D721Med (cell line): ENCODE results near the gene OLIG1.

Source experiments
- DNase-seq: peaks from one replicate; pipeline ENCODE4 v3.0.0; 2011; ENCODE audit warnings: low spot score; ENCODE audit not compliant: insufficient read length
- FAIRE-seq: peaks from 2 replicates; lab custom pipeline; 2011; peaks lifted over from hg19 to GRCh38; lab: Jason Lieb, UNC
- CTCF ChIP-seq: IDR thresholded peaks from 2 replicates; pipeline ENCODE4 v1.5.1; 2012; ENCODE audit warnings: mild to moderate bottlenecking, control low read depth; ENCODE audit not compliant: insufficient read depth; ENCODE audit errors: missing control alignments

The OLIG1 gene

GRCh38 chr21:33076600-33077329 is 6.8 kb downstream of the OLIG1 start:
- FAIRE-seq (no peak), DNase-seq (no peak)
- no peak for TF ChIP-seq CTCF

DNA sequence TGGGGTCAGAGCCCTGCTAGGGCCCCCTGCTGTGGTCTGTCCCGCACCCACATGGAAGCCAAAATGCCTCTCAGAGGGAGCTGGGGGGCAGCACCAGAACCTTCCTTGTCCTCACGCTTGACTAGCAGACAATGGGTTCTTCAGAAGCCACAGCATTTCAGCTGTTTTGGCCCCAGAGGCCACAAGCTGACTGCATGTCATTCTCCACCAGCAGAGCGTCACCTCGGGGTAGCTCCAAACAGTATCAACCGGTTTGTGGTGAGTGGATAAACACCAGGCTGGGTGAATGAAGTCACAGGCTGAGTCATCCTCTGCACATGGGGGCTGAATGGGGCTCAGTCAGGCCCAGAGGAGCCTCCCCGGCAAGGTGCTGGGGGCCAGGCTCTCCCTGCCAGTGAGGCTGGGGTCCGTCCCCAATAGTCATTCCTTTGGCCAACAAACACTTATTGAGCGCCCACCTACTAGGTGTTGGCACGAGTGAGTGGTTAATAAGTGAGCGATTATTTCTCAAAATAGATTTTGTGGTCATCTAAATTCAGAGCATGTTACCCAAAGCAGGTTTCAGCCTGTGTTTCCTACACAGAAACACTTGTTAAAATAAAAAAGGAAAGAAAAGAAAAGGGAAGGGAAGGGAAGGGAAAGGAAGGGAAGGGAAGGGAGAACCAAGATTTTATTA is 9.1 kb downstream of the OLIG1 start:
- TF ChIP-seq CTCF = no peak
- FAIRE-seq = no peak

GRCh38 chr21:33080376-33080775 is 10.4 kb downstream of the OLIG1 start:
- TF ChIP-seq CTCF = no peak
- FAIRE-seq (no peak), DNase-seq (no peak)

More for the DNA sequence above, 9.1 kb downstream of the OLIG1 start:
- no peak for DNase-seq

DNA sequence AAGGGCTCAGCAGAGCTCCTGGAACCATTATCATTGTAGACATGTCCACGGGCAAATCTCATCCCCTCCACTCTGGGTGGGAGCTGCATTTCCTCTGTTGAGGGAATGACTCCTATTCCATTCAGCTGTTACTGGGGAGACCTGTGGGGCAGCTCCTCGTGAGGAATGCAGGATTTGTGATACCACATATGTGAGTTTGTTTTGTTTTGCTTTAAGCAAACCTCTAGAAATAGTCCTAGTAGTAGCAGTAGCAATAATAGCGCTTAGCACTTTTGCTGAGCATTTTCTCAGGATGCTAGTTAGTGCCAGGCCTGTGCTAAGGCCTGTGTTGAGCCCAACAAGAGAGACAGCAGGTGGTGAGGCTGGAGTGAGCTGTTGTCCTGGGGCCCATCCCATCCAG is 10.8 kb downstream of the OLIG1 start:
- no peak for DNase-seq
- no peak for FAIRE-seq
- TF ChIP-seq CTCF = no peak

DNA sequence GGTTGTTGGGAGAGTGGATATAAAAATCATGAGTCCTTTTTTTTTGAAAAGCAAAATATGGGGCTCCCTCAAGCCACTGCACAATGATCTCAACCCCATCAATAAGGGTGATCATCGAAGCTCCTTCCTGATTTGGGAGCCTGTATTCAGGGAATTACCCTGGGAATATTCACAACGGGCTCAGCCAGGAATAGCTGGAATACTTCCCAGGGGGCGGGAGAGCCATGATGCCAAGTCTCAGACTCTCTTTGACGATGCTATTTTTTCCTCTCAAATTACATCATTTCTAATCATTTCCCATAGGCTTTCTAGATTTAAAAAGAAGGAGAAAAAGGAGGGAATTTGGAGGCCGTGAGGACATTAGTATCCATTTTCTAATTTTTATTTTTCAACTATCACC is 18.4 kb downstream of the OLIG1 start:
- FAIRE-seq (no peak), DNase-seq (no peak)
- no peak for TF ChIP-seq CTCF

GRCh38 chr21:33089395-33090119 is 19.6 kb downstream of the OLIG1 start:
- DNase-seq = no peak

More at GRCh38 chr21:33089395-33090119, 19.6 kb downstream of the OLIG1 start:
- no peak for TF ChIP-seq CTCF
- no peak for FAIRE-seq
